Loucy (cell line): Measurements from ENCODE around the gene MRTFB.

Source experiments
- H2AFZ ChIP-seq: fragments of 200-600 bp; sonication (generic); 2 replicates; pipeline ENCODE4 v1.6.0; 2016; ENCODE audit warnings: antibody characterized with exemption, mild to moderate bottlenecking, low read length, moderate library complexity
- H3F3A ChIP-seq: fragments of 200-600 bp; 2 replicates; pipeline ENCODE4 v1.6.0; 2016; ENCODE audit warnings: antibody characterized with exemption, low read depth, mild to moderate bottlenecking
- H3K27me3 ChIP-seq: fragments of 200-600 bp; sonication (generic); 2 replicates; pipeline ENCODE4 v1.6.1; 2014; ENCODE audit warnings: low read length, mild to moderate bottlenecking; ENCODE audit not compliant: insufficient read depth, poor library complexity, severe bottlenecking
- H3K36me3 ChIP-seq: fragments of 200-600 bp; sonication (generic); 2 replicates; pipeline ENCODE4 v1.6.1; 2016; ENCODE audit warnings: low read length; ENCODE audit not compliant: insufficient read depth
- H3K4me1 ChIP-seq: fragments of 200-600 bp; sonication (generic); 2 replicates; pipeline ENCODE4 v1.5.1; 2014; ENCODE audit warnings: low read length, mild to moderate bottlenecking; ENCODE audit not compliant: insufficient read depth, poor library complexity, severe bottlenecking
- H3K4me2 ChIP-seq: fragments of 200-600 bp; sonication (generic); 2 replicates; pipeline ENCODE4 v1.6.0; 2014; ENCODE audit warnings: antibody characterized with exemption, low read length, low read depth, mild to moderate bottlenecking; ENCODE audit not compliant: poor library complexity, severe bottlenecking
- H3K4me3 ChIP-seq: fragments of 200-600 bp; sonication (generic); 2 replicates; pipeline ENCODE4 v1.5.1; 2014; ENCODE audit warnings: low read length, mild to moderate bottlenecking, mixed read lengths; ENCODE audit not compliant: poor library complexity, severe bottlenecking
- H3K79me2 ChIP-seq: fragments of 200-600 bp; sonication (generic); 2 replicates; pipeline ENCODE4 v1.6.1; 2014; ENCODE audit warnings: low read length; ENCODE audit not compliant: insufficient read depth
- H3K9ac ChIP-seq: fragments of 200-600 bp; sonication (generic); 2 replicates; pipeline ENCODE4 v1.6.0; 2014; ENCODE audit warnings: mild to moderate bottlenecking, low read depth, low read length, moderate library complexity; ENCODE audit not compliant: poor library complexity, severe bottlenecking
- H3K9me2 ChIP-seq: fragments of 200-600 bp; sonication (generic); replicated peaks from 2 replicates; pipeline ENCODE4 v1.6.1; 2016; ENCODE audit warnings: low read depth, low read length, mixed read lengths
- H3K9me3 ChIP-seq: fragments of 200-600 bp; sonication (generic); 2 replicates; pipeline ENCODE4 v1.6.1; 2014; ENCODE audit warnings: mild to moderate bottlenecking, antibody characterized with exemption, low read length, low read depth; ENCODE audit not compliant: insufficient read depth
- H4K20me1 ChIP-seq: fragments of 200-600 bp; sonication (generic); 2 replicates; pipeline ENCODE4 v1.6.0; 2014; ENCODE audit warnings: antibody characterized with exemption, low read length, mild to moderate bottlenecking; ENCODE audit not compliant: insufficient read depth, poor library complexity, severe bottlenecking
- CTCF ChIP-seq: fragments of 200-600 bp; sonication (generic); conservative IDR thresholded peaks from 2 replicates; pipeline ENCODE4 v1.5.1; 2014; ENCODE audit warnings: mild to moderate bottlenecking, antibody characterized with exemption, low read length
- EZH2phosphoT487 ChIP-seq: fragments of 200-600 bp; IDR thresholded peaks from 2 replicates; pipeline ENCODE4 v1.6.1; 2018; ENCODE audit warnings: antibody characterized with exemption, mild to moderate bottlenecking, moderate library complexity, borderline replicate concordance

Gene MRTFB

GRCh38 chr16:14240964-14241363 lies 169.8 kb downstream of the MRTFB start:
- Histone ChIP-seq H4K20me1 (no peaks in the 10 kb centered on the region), H3K36me3 (no peaks in the 10 kb centered on the region), H3F3A (no peaks in the 10 kb centered on the region), H3K9me2 (no peaks in the 10 kb centered on the region), H3K9ac (no peak overlapping the region), H3K4me1 (no peaks in the 10 kb centered on the region), H3K9me3 (no peaks in the 10 kb centered on the region), H3K4me2 (no peak overlapping the region), H3K4me3 (no peak overlapping the region), H3K79me2 (no peaks in the 10 kb centered on the region), H3K27me3 (no peaks in the 10 kb centered on the region), H2AFZ (no peak overlapping the region)
- TF ChIP-seq EZH2phosphoT487 (no peak), CTCF (no peak)

DNA sequence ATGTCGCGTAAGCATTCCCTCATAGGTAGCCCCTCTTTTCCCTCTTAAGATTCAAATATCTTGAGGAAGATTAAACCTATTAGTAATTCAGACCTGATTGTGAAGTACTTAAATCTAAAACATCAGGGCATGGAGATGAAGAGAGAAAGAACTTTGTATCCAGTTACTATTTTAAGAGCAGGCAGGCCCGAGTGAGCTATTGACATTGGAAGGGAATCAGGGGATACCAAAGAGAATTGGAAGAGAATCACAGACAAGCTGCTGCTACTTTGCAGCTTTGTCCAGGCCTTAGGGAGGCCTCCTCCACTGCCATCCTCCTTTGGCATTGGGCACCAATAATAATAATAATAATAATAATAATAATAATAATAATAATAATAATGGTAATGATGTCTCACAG lies 170.5 kb downstream of the MRTFB start:
- Histone ChIP-seq H3K9me3 (no peaks in the 10 kb centered on the region), H3K36me3 (peaks cover 3% of the 10 kb centered on the region; the same call in 1 of the 2 replicates), H3K9ac (no peak overlapping the region), H3K9me2 (no peaks in the 10 kb centered on the region), H3K27me3 (no peaks in the 10 kb centered on the region), H4K20me1 (no peaks in the 10 kb centered on the region), H3K4me2 (no peak overlapping the region), H3K4me3 (no peak overlapping the region), H3K4me1 (no peaks in the 10 kb centered on the region), H2AFZ (no peak overlapping the region), H3K79me2 (no peaks in the 10 kb centered on the region), H3F3A (no peaks in the 10 kb centered on the region)
- TF ChIP-seq CTCF = no peak
- TF ChIP-seq EZH2phosphoT487 = no peak

DNA sequence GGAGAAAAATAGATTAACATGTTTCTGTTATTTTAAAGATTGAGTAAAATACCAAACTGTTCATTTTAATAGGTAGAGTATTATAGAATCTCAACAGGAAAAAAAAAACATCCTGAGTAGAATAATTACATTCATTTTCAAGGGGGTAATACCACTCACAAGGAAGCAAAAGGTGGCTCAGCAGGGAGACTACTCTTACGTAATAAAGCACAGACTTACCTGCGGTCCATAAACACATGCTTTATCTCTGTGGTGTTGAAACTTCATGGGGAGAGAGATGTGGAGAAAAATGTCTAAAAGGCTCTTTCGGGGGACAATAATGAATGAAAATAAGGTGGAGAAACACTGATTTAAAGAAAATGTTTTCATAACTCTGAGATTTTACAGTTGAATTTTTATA lies 171.7 kb downstream of the MRTFB start:
- Histone ChIP-seq H3K27me3 (no peaks in the 10 kb centered on the region), H3K9me2 (no peaks in the 10 kb centered on the region), H3K9ac (no peak overlapping the region), H4K20me1 (no peaks in the 10 kb centered on the region), H3K36me3 (peaks cover 6% of the 10 kb centered on the region; the same call in 1 of the 2 replicates), H2AFZ (no peak overlapping the region), H3K4me2 (no peak overlapping the region), H3K4me1 (no peaks in the 10 kb centered on the region), H3K4me3 (no peak overlapping the region), H3K9me3 (no peaks in the 10 kb centered on the region), H3F3A (no peaks in the 10 kb centered on the region), H3K79me2 (no peaks in the 10 kb centered on the region)
- TF ChIP-seq CTCF (no peak), EZH2phosphoT487 (no peak)
